Osteoblast (primary cell): ENCODE results near the gene TRPV3. TPM values are rescaled to one million over a fixed set of nuclear protein-coding genes. Genes with fewer than 3 reads are reported as not detected.
"Not testable (repeated sequence)": the region's sequence is repeated elsewhere in the genome, so short reads cannot be mapped to it uniquely, and the experiment has no call there.

Experiments
- DNase-seq: peaks from one replicate; pipeline ENCODE4 v3.0.0; 2011; ENCODE audit warnings: low spot score, mixed read lengths; ENCODE audit not compliant: insufficient read length; ENCODE audit errors: missing footprints
- H2AFZ ChIP-seq: 2 replicates; pipeline ENCODE4 v1.6.0; 2011; ENCODE audit warnings: mild to moderate bottlenecking, low read length
- H3K27ac ChIP-seq: 2 replicates; pipeline ENCODE4 v1.5.1; 2011; ENCODE audit warnings: mild to moderate bottlenecking, low read depth, low read length, moderate library complexity
- H3K27me3 ChIP-seq: 2 replicates; pipeline ENCODE4 v1.6.0; 2012; ENCODE audit warnings: mild to moderate bottlenecking, control low read depth, inconsistent platforms, low read length, moderate library complexity; ENCODE audit not compliant: insufficient read depth
- H3K36me3 ChIP-seq: 2 replicates; pipeline ENCODE4 v1.5.1; 2011; ENCODE audit warnings: mild to moderate bottlenecking, low read length, control low read depth, moderate library complexity; ENCODE audit not compliant: insufficient read depth
- H3K4me1 ChIP-seq: 2 replicates; pipeline ENCODE4 v1.5.1; 2011; ENCODE audit warnings: mild to moderate bottlenecking, low read length, control low read depth, moderate library complexity; ENCODE audit not compliant: insufficient read depth
- H3K4me2 ChIP-seq: 2 replicates; pipeline ENCODE4 v1.6.0; 2011; ENCODE audit warnings: mild to moderate bottlenecking, low read length; ENCODE audit not compliant: insufficient read depth
- H3K4me3 ChIP-seq: fragments of 200-600 bp; sonication (generic); 3 replicates; pipeline ENCODE4 v1.5.1; 2012; ENCODE audit warnings: mild to moderate bottlenecking, low read length, inconsistent platforms; ENCODE audit not compliant: insufficient read depth
- H3K79me2 ChIP-seq: 2 replicates; pipeline ENCODE4 v1.6.0; 2012; ENCODE audit warnings: mild to moderate bottlenecking, low read length, control low read depth, inconsistent platforms; ENCODE audit not compliant: insufficient read depth
- H3K9me3 ChIP-seq: 2 replicates; pipeline ENCODE4 v1.5.1; 2011; ENCODE audit warnings: low read depth, low read length, control low read depth
- H4K20me1 ChIP-seq: 2 replicates; pipeline ENCODE4 v1.6.0; 2012; ENCODE audit warnings: mild to moderate bottlenecking, low read length, control low read depth; ENCODE audit not compliant: insufficient read depth
- total RNA-seq: library from RNA; depleted of rRNA; stranded (reverse); fragments of >200 nt; gene quantifications from 2 replicates; pipeline ENCODE4 v1.2.3, GENCODE V29; 2012
- TF ChIP-seq, protein P1 (sequence below): IDR thresholded peaks from 2 replicates; pipeline ENCODE4 v1.5.1; 2011; ENCODE audit warnings: mild to moderate bottlenecking, low read depth, low read length, moderate library complexity; ENCODE audit errors: extremely low read depth

Gene TRPV3
- total RNA-seq, 1 donor = 0.36 TPM

DNA sequence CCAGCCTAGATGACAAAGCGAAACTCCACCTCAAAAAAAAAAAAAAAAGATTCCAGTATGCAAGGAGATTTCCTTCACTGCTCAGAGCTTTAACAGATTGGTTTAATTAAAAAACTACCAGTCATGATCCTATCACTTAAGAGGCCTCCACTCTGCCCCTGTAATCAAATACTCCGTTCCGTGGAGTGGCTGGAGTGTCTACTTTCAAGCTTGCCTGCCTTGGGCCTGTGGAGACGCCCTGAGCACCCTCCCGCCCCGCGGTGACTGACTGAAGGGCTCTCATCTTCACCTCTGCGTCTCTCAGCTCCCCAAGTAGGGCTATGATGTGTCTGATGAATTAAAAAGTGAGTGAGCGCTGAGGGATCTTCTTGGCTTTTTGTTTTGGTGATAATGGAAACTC is 25.3 kb upstream of the TRPV3 start:
- Histone ChIP-seq H4K20me1 (no peaks in the 10 kb centered on the region), H3K4me2 (no peak overlapping the region), H3K4me3 (no peak overlapping the region), H3K4me1 (no peaks in the 10 kb centered on the region), H3K36me3 (peaks cover 3% of the 10 kb centered on the region), H3K79me2 (no peaks in the 10 kb centered on the region), H2AFZ (no peak overlapping the region), H3K9me3 (no peaks in the 10 kb centered on the region), H3K27ac (no peak overlapping the region), H3K27me3 (no peaks in the 10 kb centered on the region)
- TF ChIP-seq, protein P1, sequence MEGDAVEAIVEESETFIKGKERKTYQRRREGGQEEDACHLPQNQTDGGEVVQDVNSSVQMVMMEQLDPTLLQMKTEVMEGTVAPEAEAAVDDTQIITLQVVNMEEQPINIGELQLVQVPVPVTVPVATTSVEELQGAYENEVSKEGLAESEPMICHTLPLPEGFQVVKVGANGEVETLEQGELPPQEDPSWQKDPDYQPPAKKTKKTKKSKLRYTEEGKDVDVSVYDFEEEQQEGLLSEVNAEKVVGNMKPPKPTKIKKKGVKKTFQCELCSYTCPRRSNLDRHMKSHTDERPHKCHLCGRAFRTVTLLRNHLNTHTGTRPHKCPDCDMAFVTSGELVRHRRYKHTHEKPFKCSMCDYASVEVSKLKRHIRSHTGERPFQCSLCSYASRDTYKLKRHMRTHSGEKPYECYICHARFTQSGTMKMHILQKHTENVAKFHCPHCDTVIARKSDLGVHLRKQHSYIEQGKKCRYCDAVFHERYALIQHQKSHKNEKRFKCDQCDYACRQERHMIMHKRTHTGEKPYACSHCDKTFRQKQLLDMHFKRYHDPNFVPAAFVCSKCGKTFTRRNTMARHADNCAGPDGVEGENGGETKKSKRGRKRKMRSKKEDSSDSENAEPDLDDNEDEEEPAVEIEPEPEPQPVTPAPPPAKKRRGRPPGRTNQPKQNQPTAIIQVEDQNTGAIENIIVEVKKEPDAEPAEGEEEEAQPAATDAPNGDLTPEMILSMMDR = no peak
- DNase-seq = peak; percentile 49

GRCh38 chr17:3578667-3579066 is 21.1 kb upstream of the TRPV3 start:
- H3K36me3 ChIP-seq, H3K27me3 ChIP-seq, H2AFZ ChIP-seq, H3K4me1 ChIP-seq, H3K4me3 ChIP-seq, H3K79me2 ChIP-seq, H3K4me2 ChIP-seq, DNase-seq, H3K9me3 ChIP-seq, H3K27ac ChIP-seq, H4K20me1 ChIP-seq: not testable (repeated sequence)

DNA sequence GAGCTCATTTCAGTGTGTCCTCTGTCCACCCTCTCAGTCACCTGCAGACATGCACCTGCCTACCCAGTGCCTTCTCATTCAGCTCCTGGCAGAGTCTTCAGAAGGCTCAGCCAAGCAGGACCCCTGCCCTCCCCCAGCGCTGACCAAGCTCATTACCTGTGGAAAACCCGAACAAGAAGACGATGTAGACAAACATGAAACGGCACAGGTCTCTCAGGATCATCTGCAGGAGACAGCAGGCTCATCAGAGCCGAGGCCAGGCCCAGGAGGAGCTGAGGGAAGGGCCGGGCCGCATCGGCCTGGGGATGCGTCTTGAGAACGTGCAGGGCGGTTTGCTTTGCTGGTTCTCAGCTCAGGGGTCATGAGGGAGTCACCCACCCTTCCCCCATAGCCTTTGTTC is 19.4 kb upstream of the TRPV3 start:
- TF ChIP-seq, protein P1 = no peak
- Histone ChIP-seq H3K27me3 (no peaks in the 10 kb centered on the region), H2AFZ (no peak overlapping the region), H4K20me1 (no peaks in the 10 kb centered on the region), H3K36me3 (no peaks in the 10 kb centered on the region), H3K4me1 (no peaks in the 10 kb centered on the region), H3K4me2 (no peak overlapping the region), H3K79me2 (no peaks in the 10 kb centered on the region), H3K4me3 (no peak overlapping the region), H3K27ac (no peak overlapping the region), H3K9me3 (no peaks in the 10 kb centered on the region)
- no peak for DNase-seq

DNA sequence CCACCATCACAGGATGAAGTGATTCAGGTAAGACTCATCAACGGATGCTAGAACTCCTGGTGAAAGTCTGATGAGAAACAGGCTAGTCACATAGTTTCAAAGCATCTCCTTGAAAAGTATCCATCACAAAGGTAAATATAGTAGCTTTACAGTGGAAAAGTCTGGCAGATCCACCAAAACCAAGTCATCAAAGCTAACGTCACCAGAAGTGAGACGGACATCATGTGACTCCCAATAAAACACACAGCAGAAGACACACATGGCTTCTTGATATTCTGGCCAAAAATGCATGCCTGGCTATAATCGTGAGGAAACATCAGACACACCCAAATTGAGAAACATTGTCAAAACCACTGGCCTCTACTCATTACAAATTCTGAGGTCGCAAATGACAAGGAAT is 17.9 kb upstream of the TRPV3 start:
- Histone ChIP-seq H3K36me3 (no peaks in the 10 kb centered on the region), H3K27ac (peak overlapping the region; percentile 56), H4K20me1 (no peaks in the 10 kb centered on the region), H3K27me3 (no peaks in the 10 kb centered on the region), H3K4me3 (no peak overlapping the region), H2AFZ (peak overlapping the region; percentile 5), H3K4me1 (no peaks in the 10 kb centered on the region), H3K4me2 (peak overlapping the region; percentile 20), H3K9me3 (no peaks in the 10 kb centered on the region), H3K79me2 (no peaks in the 10 kb centered on the region)
- DNase-seq = peak; percentile 93
- TF ChIP-seq, protein P1 = no peak
